GM19395 (cell line): ENCODE data around the gene FRRS1.
A peak's percentile ranks its signal among the peaks of the same experiment; 100 is the strongest.
"Not testable (repeated sequence)": the region's sequence is repeated elsewhere in the genome, so short reads cannot be mapped to it uniquely, and the experiment has no call there.

ENCODE experiments used
- ATAC-seq: cut with Tn5 transposase; IDR thresholded peaks from one replicate; pipeline ENCODE4 v1.9.1; 2021; ENCODE audit warnings: mild to moderate bottlenecking, moderate library complexity; ENCODE audit not compliant: unreplicated experiment

FRRS1 gene

DNA sequence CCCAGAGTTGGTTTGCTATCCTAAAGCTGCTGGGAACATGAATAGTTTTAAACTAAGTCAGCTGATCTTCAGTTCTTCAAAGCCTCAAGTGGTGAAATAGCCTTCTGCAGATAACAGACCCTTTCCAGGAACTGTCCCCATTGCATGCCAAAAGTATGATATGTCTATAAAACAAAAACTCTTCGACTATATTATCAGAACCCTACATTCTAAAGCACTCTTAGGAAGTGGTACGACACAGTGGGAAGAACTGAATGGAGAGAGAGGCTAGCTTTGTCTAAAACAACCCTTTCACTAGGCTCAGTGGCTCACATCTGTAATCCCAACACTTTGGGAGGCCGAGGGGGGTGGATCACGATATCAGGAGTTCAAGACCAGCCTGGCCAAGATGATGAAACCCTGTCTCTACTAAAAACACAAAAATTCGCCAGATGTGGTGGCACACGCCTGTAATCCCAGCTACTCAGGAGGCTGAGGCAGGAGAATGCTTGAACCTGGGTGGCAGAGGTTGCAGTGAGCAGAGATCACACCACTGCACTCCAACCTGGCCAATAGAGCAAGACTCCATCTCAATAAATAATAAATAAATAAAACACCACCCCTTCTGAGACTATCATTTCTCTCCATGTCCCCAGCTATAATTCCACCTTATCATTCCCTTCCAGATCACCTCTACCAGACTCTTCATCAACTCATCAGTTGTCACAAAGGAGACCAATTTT, 2.2 kb upstream of the FRRS1 start:
- no peak for ATAC-seq

DNA sequence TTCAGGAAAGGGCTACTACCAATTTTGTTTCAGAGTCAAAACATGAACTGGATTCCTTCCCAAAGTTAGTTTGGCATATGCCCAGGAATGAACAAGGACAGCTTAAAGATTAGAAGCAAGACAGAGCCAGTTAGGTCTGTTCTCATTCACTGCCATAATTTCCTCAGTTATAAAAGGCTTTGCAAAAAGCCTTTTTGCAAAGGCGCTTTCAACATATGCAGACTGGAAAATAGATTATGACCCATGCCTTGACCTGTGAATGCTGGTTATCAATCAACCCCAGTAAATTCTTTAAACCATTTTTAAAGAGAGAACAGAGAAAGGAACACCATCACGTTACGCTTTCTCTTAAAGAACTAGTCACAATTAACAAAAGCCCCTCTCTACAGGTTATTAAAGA, 1.7 kb upstream of the FRRS1 start:
- no peak for ATAC-seq

DNA sequence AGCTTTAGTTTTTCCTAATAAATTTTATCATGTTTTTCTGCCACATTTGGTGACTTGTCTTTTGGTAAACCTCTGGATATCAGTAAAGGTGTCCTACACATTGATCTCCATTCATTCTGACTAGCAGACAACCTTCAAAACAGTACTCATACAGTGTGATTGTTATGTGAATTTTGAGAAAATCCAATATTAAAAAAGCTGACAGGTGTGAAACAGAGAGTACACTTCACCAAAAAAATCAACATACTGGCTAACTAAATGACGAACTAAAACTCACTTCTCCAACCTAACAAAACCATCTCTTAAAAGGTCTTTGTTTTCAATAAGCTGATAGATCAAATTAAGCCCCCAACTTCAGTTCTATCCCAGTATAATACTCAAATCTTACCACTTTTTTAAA, 1.5 kb downstream of the FRRS1 start:
- ATAC-seq: no peak

GRCh38 chr1:99764439-99764838, 2.0 kb downstream of the FRRS1 start:
- ATAC-seq: no peak

DNA sequence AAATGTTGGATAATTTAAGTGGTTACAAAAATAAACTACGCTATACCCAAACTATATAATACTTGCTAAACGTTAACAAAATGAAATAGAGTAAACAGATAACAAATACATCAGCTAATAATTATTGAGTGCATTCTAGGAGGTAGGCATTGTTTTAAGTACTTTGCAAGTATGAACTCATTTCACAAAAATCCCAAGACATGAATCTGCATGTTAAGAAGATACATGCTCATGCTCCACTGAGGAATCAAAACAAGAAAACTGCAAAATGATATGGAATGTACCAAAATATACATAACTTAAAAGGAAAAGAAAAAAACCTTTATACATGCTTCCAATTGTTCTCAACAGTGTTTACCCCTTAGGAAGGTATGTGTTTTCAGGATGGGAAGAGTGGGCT, 2.5 kb downstream of the FRRS1 start:
- no peak for ATAC-seq

DNA sequence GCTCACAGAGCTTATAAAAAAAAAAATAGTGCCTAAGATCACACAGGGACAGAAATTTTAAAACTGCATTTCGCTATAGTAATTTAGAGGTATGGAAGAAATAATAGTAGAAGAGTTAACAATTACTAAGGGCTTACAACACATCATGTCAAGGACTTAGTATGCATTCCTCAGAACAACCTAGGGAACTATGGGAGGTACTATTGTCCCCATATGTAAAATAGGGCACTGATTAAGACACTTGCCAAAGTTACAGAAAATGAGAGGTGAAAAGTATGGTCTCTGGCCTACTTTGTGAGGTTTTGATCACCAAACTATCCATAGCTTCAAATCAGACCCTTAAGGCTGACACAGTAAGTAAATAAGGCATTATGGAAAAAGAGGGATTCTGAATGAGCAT, 4.7 kb downstream of the FRRS1 start:
- ATAC-seq: no peak

GRCh38 chr1:99759518-99760160, 6.8 kb downstream of the FRRS1 start:
- ATAC-seq: no peak

GRCh38 chr1:99758686-99759517, 7.5 kb downstream of the FRRS1 start:
- not testable (repeated sequence) for ATAC-seq

DNA sequence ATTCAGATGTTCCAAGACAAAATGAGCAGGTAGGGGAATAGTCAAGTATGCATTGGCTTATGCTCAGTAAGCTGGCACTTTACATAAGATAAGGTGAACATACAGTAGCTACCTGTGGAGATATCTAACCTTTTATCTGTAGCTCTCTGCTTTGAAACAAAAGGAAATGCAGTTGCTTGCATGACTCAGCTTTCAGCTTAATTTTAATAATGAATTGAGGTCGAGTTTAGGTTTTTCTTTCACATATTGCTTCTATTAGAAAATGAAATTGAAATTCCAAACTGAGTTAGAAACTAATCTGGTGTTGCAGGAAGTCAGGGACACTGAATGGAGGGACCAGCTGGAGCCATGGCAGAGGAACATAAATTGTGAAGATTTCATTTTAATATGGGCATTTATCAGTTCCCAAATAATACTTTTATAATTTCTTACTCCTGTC, 8.3 kb downstream of the FRRS1 start:
- ATAC-seq: peak; percentile 85

DNA sequence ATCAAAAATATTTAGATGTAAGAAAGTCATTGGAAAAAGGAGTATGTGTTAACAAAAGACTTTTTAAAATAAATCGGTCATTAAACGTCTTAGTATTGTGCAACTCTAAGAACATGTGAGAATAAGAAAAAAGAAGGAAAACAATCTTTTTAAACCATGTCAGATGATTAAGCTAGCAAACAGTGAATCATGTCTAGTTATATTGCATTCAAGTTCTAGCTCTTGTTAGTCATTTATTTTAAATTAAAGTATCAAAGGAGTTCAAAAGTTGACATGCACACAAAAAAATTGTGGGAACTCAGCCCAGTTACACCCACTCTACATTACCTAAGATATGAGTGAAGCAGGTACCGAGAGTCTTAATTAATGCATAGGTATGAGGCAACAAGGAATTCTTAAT, 9.8 kb downstream of the FRRS1 start:
- no peak for ATAC-seq

DNA sequence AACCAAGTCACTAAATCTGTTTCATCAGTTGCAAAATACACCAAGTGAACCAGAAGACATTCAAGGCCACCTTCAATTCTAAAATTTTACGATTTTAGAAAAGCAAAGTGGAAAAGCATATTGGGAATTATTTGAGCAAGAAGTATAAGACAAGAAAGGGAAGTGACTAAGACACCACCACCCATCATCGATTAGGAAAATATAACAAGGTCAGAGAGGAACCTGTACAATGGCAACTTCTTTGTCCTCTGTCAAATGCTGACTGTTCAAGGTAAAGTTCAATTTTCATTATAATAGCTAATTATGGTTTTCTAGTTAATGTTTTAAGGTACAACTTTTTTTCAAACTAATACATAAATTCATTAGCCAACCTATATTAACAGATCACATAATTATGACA, 10.8 kb downstream of the FRRS1 start:
- no peak for ATAC-seq

GRCh38 chr1:99754697-99755096, 11.7 kb downstream of the FRRS1 start:
- no peak for ATAC-seq

DNA sequence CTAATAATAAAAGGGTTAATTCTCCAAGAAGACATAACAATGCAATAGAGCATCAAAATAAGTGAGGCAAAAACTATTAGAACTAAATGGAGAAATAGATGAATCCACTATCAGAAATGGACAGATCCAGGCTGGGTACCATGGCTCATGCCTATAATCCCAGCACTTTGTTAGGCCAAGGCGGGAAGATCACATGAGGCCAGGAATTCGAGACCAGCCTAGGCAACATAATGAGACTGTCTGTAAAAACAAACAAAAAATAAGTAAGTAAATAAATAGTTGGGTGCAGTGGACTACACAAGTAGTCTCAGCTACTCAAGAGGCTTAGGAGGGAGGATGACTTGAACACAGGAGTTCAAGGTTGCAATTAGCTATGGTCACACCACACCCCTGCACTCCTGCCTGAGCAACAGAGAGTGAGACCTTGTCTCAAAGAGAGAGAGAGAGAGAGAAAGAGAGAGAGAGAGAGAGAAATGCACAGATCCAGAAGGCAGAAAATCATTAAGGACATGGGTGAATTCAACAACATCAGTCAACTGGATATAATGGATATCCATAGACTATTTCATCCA, 12.3 kb downstream of the FRRS1 start:
- no peak for ATAC-seq

- peak; percentile 84 for ATAC-seq
Measured at GRCh38 chr1:99751877-99752504, 14.4 kb downstream of the FRRS1 start.

DNA sequence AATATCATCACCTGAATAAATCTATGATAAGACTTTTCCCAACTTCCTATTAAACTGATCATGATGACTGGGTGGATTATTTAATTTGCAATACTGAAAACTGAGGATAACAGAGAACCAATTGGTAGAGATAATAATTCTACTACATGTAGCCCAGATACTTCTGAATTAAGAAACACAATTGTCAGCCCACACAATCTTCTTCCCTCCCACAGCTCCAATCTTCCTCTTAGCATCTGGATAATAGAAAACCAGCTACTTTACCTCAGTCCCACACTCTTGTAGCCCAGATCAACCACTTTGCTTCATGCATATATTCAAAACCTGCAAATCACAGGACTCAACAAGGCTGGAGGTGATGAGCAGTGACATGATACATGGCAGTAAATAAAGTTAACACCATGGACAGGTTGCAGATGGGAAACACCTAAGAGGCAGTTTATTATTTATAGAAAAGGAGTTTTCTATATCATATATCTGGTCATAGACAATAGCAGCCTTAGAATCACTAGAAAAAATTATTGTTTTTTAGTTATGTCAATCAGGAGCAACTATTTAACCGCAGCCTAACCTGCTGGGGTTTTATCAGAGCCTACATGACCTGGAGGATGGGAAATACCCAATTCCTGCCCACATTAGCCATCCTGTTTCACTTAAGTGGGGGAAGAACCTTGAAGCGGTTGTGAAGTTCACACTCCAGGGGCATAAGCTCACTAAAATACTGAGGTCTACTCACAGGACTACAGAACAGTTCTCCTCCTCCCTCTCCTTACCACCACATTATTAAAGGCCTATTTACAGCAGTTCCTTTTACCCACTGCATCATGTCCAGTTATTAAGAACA, 16.7 kb downstream of the FRRS1 start:
- peak; percentile 73 for ATAC-seq

- ATAC-seq: no peak
Measured at GRCh38 chr1:99748419-99748818, 18.0 kb downstream of the FRRS1 start.

GRCh38 chr1:99745684-99746083, 20.8 kb downstream of the FRRS1 start:
- ATAC-seq: no peak

GRCh38 chr1:99745061-99745460, 21.4 kb downstream of the FRRS1 start:
- ATAC-seq: no peak

DNA sequence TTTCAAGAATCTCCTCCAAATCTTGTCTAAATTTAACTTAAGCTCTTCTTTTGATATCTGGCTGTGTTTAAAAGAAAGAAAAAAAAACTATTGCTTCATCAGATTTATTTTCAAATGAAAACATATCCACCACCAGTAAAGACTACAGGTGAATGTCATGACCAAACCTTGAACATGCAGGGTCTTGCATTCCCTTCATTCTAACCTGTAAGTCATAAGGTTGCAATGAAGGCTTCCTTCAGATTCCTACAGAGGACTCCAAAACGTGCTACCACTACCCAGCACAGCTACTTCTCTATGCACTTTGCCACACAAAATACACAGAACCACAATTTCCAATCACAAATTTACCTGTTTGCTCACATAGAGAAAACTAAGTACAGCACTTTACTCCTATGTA, 26.3 kb downstream of the FRRS1 start:
- ATAC-seq: no peak

DNA sequence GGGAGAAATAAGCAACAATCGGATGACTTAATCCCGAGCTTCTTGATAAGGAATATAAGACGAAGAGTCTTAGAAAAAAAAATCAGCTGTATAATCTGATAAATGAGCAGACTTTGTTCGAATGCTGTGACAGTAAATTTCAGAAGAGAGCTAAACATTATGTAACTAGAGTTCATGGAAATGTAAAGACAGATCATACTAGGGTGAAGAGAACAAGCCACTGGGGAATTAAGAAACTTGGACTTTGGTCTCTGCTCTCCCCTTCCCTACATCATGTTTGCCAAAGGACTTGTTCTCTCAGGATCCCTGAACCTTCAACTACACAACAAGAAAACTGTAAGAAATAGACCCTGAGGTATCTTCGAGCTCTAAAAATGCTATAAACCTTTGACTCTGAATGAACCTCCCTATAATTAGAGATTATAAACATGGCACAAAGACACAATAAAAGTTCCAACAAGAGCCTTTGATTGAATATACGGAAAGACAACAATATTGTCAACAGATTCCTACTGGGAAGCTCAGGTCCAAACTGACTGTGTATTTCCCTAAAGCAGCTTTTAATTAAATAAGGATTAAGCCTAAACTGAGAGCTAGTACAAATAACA, 27.5 kb downstream of the FRRS1 start:
- ATAC-seq: no peak
